AG09309 (cell line): Measurements from ENCODE around the gene SDK2.

ENCODE experiments used
- DNase-seq: peaks from one replicate; pipeline ENCODE4 v3.0.0-alpha.2; 2010; ENCODE audit warnings: low read depth
- H3K4me3 ChIP-seq: 2 replicates; pipeline ENCODE4 v1.5.1; 2011; ENCODE audit warnings: mild to moderate bottlenecking, low read depth, low read length, moderate library complexity; ENCODE audit not compliant: control insufficient read depth
- CTCF ChIP-seq: IDR thresholded peaks from 2 replicates; pipeline ENCODE4 v1.5.1; 2011; ENCODE audit warnings: mild to moderate bottlenecking, low read depth, low read length, inconsistent platforms; ENCODE audit not compliant: insufficient read depth, control insufficient read depth; ENCODE audit errors: missing control alignments

SDK2 gene

GRCh38 chr17:73647772-73648542, 3.7 kb upstream of the SDK2 start:
- H3K4me3 ChIP-seq, result no peak overlapping the region
- no peak for TF ChIP-seq CTCF
- no peak for DNase-seq

GRCh38 chr17:73647301-73647695, 3.1 kb upstream of the SDK2 start:
- no peak for TF ChIP-seq CTCF
- DNase-seq, result no peak
- no peak overlapping the region for H3K4me3 ChIP-seq

GRCh38 chr17:73646409-73647300, 2.4 kb upstream of the SDK2 start:
- no peak for DNase-seq

GRCh38 chr17:73645050-73645871, 1.0 kb upstream of the SDK2 start:
- H3K4me3 ChIP-seq, result no peak overlapping the region
- DNase-seq, result no peak

More at GRCh38 chr17:73646409-73647300, 2.4 kb upstream of the SDK2 start:
- H3K4me3 ChIP-seq, result no peak overlapping the region
- TF ChIP-seq CTCF, result no peak

GRCh38 chr17:73643852-73644144, 447 bp downstream of the SDK2 start:
- no peak for DNase-seq
- H3K4me3 ChIP-seq, result no peak overlapping the region
- TF ChIP-seq CTCF, result no peak

More at GRCh38 chr17:73645050-73645871, 1.0 kb upstream of the SDK2 start:
- no peak for TF ChIP-seq CTCF

GRCh38 chr17:73643001-73643851, 1.0 kb downstream of the SDK2 start:
- no peak for DNase-seq
- no peak for TF ChIP-seq CTCF
- peak overlapping the region; percentile 17 for H3K4me3 ChIP-seq
